Astrocyte (in vitro differentiated cells and primary cell): ENCODE results near the gene LCN2. TPM values are rescaled to one million over a fixed set of nuclear protein-coding genes. Genes with fewer than 3 reads are reported as not detected.

Source experiments
- DNase-seq: peaks from one replicate; pipeline ENCODE4 v3.0.0-alpha.2; 2010; ENCODE audit warnings: low read depth
- FAIRE-seq: peaks from 2 replicates; lab custom pipeline; 2011; peaks lifted over from hg19 to GRCh38; lab: Jason Lieb, UNC
- H2AFZ ChIP-seq: 2 replicates; pipeline ENCODE4 v1.6.0; 2012; ENCODE audit warnings: low read depth, low read length, inconsistent platforms
- H3K27ac ChIP-seq: 2 replicates; pipeline ENCODE4 v1.5.1; 2011; ENCODE audit warnings: low read depth, low read length, inconsistent platforms
- H3K27me3 ChIP-seq: 2 replicates; pipeline ENCODE4 v1.6.0; 2011; ENCODE audit warnings: low read length, inconsistent platforms; ENCODE audit not compliant: insufficient read depth
- H3K36me3 ChIP-seq: 2 replicates; pipeline ENCODE4 v1.5.1; 2011; ENCODE audit warnings: low read length, inconsistent platforms; ENCODE audit not compliant: insufficient read depth
- H3K4me1 ChIP-seq: 2 replicates; pipeline ENCODE4 v1.5.1; 2011; ENCODE audit warnings: low read length, inconsistent platforms; ENCODE audit not compliant: insufficient read depth
- H3K4me2 ChIP-seq: 2 replicates; pipeline ENCODE4 v1.6.0; 2012; ENCODE audit warnings: low read length, inconsistent platforms
- H3K4me3 ChIP-seq: 2 replicates; pipeline ENCODE4 v1.5.1; 2011; ENCODE audit warnings: low read depth, mild to moderate bottlenecking, low read length, inconsistent platforms; ENCODE audit not compliant: insufficient read depth
- H3K79me2 ChIP-seq: 2 replicates; pipeline ENCODE4 v1.6.0; 2012; ENCODE audit warnings: mild to moderate bottlenecking, low read length, inconsistent platforms; ENCODE audit not compliant: insufficient read depth
- H3K9ac ChIP-seq: 2 replicates; pipeline ENCODE4 v1.6.0; 2012; ENCODE audit warnings: mild to moderate bottlenecking, low read length, inconsistent platforms
- H3K9me3 ChIP-seq: 2 replicates; pipeline ENCODE4 v1.5.1; 2012; ENCODE audit warnings: low read depth, mild to moderate bottlenecking, low read length, inconsistent platforms; ENCODE audit not compliant: insufficient read depth
- H4K20me1 ChIP-seq: 2 replicates; pipeline ENCODE4 v1.6.0; 2012; ENCODE audit warnings: low read length, inconsistent platforms; ENCODE audit not compliant: insufficient read depth
- H3K27ac Mint-ChIP-seq: one replicate; pipeline ENCODE4 v1.8.0; 2021; ENCODE audit warnings: mild to moderate bottlenecking, mixed read lengths; ENCODE audit not compliant: unreplicated experiment
- H3K27me3 Mint-ChIP-seq: one replicate; pipeline ENCODE4 v1.8.0; 2021; ENCODE audit warnings: low read depth, mixed read lengths; ENCODE audit not compliant: unreplicated experiment
- H3K36me3 Mint-ChIP-seq: one replicate; pipeline ENCODE4 v1.8.0; 2021; ENCODE audit warnings: low read depth, mixed read lengths; ENCODE audit not compliant: unreplicated experiment
- H3K4me1 Mint-ChIP-seq: one replicate; pipeline ENCODE4 v1.8.0; 2021; ENCODE audit warnings: low read depth, mixed read lengths; ENCODE audit not compliant: unreplicated experiment
- H3K4me3 Mint-ChIP-seq: one replicate; pipeline ENCODE4 v1.8.0; 2021; ENCODE audit warnings: mild to moderate bottlenecking, moderate library complexity, mixed read lengths; ENCODE audit not compliant: unreplicated experiment
- H3K9me3 Mint-ChIP-seq: one replicate; pipeline ENCODE4 v1.8.0; 2021; ENCODE audit warnings: mild to moderate bottlenecking, mixed read lengths; ENCODE audit not compliant: unreplicated experiment
- EZH2 ChIP-seq: IDR thresholded peaks from 2 replicates; pipeline ENCODE4 v1.6.1; 2012; ENCODE audit warnings: mild to moderate bottlenecking, low read length, inconsistent platforms; ENCODE audit not compliant: insufficient read depth
- total RNA-seq: library from RNA; stranded (reverse); gene quantifications from 2 replicates; pipeline ENCODE4 v1.2.1, GENCODE V29; 2021
- TF ChIP-seq, protein P1 (sequence below): IDR thresholded peaks from 2 replicates; pipeline ENCODE4 v1.5.1; 2011; ENCODE audit warnings: low read depth, mild to moderate bottlenecking, inconsistent platforms, low read length, moderate library complexity; ENCODE audit not compliant: insufficient read depth

Gene LCN2
- total RNA-seq, 1 donor from 2014 or later: not detected

DNA sequence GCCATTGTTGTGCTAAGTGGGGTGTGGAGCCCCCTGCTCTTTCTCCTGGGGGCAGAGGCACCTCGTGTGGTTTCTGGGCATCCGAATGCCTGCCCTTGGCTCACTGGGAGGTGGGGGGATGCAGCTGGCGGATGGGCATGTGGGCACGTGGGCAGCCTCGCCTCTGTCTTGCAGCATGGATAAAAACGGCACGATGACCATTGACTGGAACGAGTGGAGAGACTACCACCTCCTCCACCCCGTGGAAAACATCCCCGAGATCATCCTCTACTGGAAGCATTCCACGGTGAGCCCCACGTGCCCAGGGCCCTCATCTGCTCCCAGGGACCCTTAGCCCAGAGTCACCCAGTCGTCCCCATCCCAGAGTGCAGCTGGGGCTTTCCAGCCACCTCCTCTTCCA is 47.1 kb upstream of the LCN2 start:
- no peak for FAIRE-seq
- Histone ChIP-seq H3K4me1 (peaks cover 40% of the 10 kb centered on the region), H3K27me3 (no peaks in the 10 kb centered on the region), H3K4me2 (no peak overlapping the region), H2AFZ (no peak overlapping the region), H3K4me3 (no peak overlapping the region), H3K36me3 (peaks cover 17% of the 10 kb centered on the region), H3K9ac (no peak overlapping the region), H4K20me1 (peaks cover 45% of the 10 kb centered on the region), H3K79me2 (peaks cover 47% of the 10 kb centered on the region), H3K27ac (no peak overlapping the region), H3K9me3 (no peaks in the 10 kb centered on the region)
- no peak for DNase-seq
- Mint-ChIP-seq H3K9me3 (no peaks in the 10 kb centered on the region), H3K36me3 (peaks cover 17% of the 10 kb centered on the region), H3K27ac (no peak overlapping the region), H3K4me3 (no peak overlapping the region), H3K4me1 (peaks cover 30% of the 10 kb centered on the region), H3K27me3 (no peaks in the 10 kb centered on the region)
- no peak for TF ChIP-seq EZH2
- TF ChIP-seq, protein P1, sequence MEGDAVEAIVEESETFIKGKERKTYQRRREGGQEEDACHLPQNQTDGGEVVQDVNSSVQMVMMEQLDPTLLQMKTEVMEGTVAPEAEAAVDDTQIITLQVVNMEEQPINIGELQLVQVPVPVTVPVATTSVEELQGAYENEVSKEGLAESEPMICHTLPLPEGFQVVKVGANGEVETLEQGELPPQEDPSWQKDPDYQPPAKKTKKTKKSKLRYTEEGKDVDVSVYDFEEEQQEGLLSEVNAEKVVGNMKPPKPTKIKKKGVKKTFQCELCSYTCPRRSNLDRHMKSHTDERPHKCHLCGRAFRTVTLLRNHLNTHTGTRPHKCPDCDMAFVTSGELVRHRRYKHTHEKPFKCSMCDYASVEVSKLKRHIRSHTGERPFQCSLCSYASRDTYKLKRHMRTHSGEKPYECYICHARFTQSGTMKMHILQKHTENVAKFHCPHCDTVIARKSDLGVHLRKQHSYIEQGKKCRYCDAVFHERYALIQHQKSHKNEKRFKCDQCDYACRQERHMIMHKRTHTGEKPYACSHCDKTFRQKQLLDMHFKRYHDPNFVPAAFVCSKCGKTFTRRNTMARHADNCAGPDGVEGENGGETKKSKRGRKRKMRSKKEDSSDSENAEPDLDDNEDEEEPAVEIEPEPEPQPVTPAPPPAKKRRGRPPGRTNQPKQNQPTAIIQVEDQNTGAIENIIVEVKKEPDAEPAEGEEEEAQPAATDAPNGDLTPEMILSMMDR: no peak

DNA sequence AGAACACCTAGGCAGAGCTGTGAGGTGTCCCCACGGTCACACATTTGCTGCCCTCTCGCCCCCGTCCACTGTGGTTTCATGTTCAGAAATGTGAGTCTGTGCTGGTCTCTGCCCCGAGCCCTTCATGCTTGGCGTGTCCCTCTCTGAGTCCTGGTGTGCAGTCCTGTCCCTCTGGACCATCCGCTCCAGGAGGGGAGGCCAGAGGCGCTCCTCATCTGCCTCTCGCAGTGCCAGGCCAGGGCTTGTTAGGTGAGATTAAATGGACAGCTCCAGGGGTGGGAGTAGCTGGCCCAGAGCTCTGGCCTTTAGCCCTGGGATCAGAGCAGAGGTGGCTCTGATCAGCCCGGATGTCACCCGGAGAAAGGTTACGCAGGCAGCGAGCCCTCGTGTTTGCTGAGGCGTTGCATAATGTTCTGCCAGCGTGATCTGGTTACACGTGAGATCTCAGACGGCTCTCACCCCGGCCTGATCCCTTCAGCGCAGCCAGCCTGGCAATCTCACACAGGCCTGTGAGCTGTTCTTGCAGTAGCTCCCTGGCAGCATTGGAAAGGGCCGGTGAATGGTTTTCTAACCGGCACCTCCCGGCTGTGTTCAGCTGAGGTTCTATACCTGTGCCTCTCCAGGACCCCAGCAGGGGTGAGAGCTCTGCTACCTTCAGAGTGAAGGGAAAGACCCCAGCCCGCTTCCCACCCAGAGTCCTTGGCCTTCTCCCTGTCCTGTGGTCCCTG is 46.2 kb upstream of the LCN2 start:
- H3K4me3 ChIP-seq: no peak overlapping the region
- Mint-ChIP-seq H3K9me3 (no peaks in the 10 kb centered on the region), H3K4me1 (peaks cover 30% of the 10 kb centered on the region), H3K36me3 (peaks cover 19% of the 10 kb centered on the region), H3K27ac (no peak overlapping the region), H3K4me3 (no peak overlapping the region), H3K27me3 (no peaks in the 10 kb centered on the region)
- H3K27me3 ChIP-seq: no peaks in the 10 kb centered on the region
- no peak overlapping the region for H3K27ac ChIP-seq
- H3K9me3 ChIP-seq: no peaks in the 10 kb centered on the region
- no peak for DNase-seq
- peaks cover 32% of the 10 kb centered on the region for H3K4me1 ChIP-seq
- TF ChIP-seq, protein P1: no peak
- no peak for TF ChIP-seq EZH2
- no peak overlapping the region for H3K4me2 ChIP-seq
- peaks cover 49% of the 10 kb centered on the region for H4K20me1 ChIP-seq
- FAIRE-seq: no peak
- H3K79me2 ChIP-seq: peaks cover 43% of the 10 kb centered on the region
- peaks cover 25% of the 10 kb centered on the region for H3K36me3 ChIP-seq
- no peak overlapping the region for H2AFZ ChIP-seq
- no peak overlapping the region for H3K9ac ChIP-seq

GRCh38 chr9:128103589-128103962 is 45.7 kb upstream of the LCN2 start:
- Histone ChIP-seq H3K27ac (no peak overlapping the region), H3K27me3 (no peaks in the 10 kb centered on the region), H3K9me3 (no peaks in the 10 kb centered on the region), H3K79me2 (peaks cover 44% of the 10 kb centered on the region), H2AFZ (no peak overlapping the region), H3K36me3 (peaks cover 27% of the 10 kb centered on the region), H3K4me3 (no peak overlapping the region), H3K9ac (no peak overlapping the region), H3K4me2 (no peak overlapping the region), H3K4me1 (peaks cover 27% of the 10 kb centered on the region), H4K20me1 (peaks cover 52% of the 10 kb centered on the region)
- Mint-ChIP-seq H3K36me3 (peaks cover 20% of the 10 kb centered on the region), H3K4me1 (peaks cover 30% of the 10 kb centered on the region), H3K4me3 (no peak overlapping the region), H3K27me3 (no peaks in the 10 kb centered on the region), H3K27ac (no peak overlapping the region), H3K9me3 (no peaks in the 10 kb centered on the region)
- DNase-seq (no peak), FAIRE-seq (no peak)
- TF ChIP-seq, protein P1: no peak
- TF ChIP-seq EZH2: no peak
